Esophagus muscularis mucosa (tissue), 3 donors: ENCODE measurements around the gene ARSK.

Experiments
- POLR2A ChIP-seq: fragments of 450-650 bp; IDR thresholded peaks from one replicate; pipeline ENCODE4 v1.6.1; 2017; ENCODE audit warnings: antibody characterized with exemption, moderate library complexity, mild to moderate bottlenecking, low read depth
- POLR2AphosphoS5 ChIP-seq, 2 donors: sonication (generic); formaldehyde crosslinking; IDR thresholded peaks; one replicate each; pipeline ENCODE4 v1.6.1; 2017; ENCODE audit warnings: antibody characterized with exemption in 2 of 2
- TF ChIP-seq, protein P1 (sequence below), 3 experiments: fragments of 200-600 bp in 2 of 3; fragments of 450-650 bp in 1 of 3; sonication (generic) in 2 of 3; IDR thresholded peaks; one replicate each; pipeline ENCODE4 v1.5.1; 2017 to 2019; ENCODE audit warnings: antibody characterized with exemption in 3 of 3, mild to moderate bottlenecking in 2 of 3, moderate library complexity in 1 of 3

DNA sequence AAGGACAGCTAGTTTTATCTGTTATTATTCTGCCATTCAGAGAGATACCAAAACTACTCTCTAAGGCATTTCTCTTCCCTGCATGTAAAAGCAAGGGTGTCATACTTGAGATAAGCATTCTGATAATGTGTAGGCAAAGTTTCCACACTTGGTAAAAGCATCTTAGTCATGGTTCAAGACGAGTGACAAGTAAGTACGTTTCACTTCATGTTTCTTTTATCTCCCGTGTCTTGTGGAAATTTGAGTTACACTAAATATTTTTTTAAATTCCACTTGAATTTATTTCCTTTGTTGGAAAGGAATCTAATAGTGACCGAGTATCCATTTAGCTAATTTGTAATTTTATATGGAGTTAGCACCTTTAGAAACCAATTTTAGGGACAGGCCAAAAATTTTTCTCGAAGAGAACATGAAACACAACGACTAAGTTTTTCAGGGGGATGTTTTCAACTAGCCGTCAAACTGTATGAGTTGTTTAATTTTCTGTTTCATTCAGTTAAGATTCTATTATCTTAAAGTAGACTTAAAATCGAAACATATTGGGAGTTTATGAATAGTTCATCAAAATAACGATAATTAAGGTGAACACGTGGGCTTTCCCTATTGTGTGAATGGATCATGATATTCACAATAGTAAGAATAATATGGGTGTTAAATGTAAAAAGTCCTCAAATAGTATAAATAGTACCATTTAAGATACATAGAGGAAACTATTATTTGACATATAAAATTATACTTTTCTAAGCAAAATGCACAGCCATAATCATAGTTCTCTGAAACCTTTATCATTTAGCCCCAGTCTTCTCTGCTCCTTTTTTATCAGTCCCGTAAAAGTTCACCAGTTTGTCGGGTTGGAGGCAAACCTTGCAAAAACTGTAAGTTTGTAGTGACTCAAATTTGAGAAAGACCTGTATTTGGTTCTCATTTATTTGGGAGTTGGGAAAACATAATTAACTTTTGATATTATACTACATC, 93.3 kb downstream of the ARSK start:
- no peak for TF ChIP-seq POLR2A
- TF ChIP-seq, protein P1, sequence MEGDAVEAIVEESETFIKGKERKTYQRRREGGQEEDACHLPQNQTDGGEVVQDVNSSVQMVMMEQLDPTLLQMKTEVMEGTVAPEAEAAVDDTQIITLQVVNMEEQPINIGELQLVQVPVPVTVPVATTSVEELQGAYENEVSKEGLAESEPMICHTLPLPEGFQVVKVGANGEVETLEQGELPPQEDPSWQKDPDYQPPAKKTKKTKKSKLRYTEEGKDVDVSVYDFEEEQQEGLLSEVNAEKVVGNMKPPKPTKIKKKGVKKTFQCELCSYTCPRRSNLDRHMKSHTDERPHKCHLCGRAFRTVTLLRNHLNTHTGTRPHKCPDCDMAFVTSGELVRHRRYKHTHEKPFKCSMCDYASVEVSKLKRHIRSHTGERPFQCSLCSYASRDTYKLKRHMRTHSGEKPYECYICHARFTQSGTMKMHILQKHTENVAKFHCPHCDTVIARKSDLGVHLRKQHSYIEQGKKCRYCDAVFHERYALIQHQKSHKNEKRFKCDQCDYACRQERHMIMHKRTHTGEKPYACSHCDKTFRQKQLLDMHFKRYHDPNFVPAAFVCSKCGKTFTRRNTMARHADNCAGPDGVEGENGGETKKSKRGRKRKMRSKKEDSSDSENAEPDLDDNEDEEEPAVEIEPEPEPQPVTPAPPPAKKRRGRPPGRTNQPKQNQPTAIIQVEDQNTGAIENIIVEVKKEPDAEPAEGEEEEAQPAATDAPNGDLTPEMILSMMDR (IDR thresholded peaks at IDR 0.05): no peak
- TF ChIP-seq POLR2AphosphoS5 (IDR thresholded peaks at IDR 0.05): no peak
